ENCODE results near the gene ENOSF1.

ENOSF1 gene

GRCh38 chr18:673317-673716 lies 39.1 kb downstream of the ENOSF1 start:
- no peak for DNase-seq (ENCODE audit: low spot score)

GRCh38 chr18:671405-671804 lies 41.0 kb downstream of the ENOSF1 start:
- DNase-seq (ENCODE audit: low spot score), result no peak

- no peak for DNase-seq (ENCODE audit: low spot score)
These were observed 41.9 kb downstream of the ENOSF1 start for GRCh38 chr18:670522-670921.

- no peak for DNase-seq (ENCODE audit: low spot score)
These were observed 43.4 kb downstream of the ENOSF1 start for GRCh38 chr18:669077-669476.

- DNase-seq (ENCODE audit: low spot score), result no peak
These were observed 44.2 kb downstream of the ENOSF1 start for GRCh38 chr18:668260-668659.

- no peak for DNase-seq (ENCODE audit: low spot score)
These were observed 45.8 kb downstream of the ENOSF1 start for GRCh38 chr18:666628-667027.

- DNase-seq (ENCODE audit: low spot score), result peak; percentile 51
These were observed 46.3 kb downstream of the ENOSF1 start for GRCh38 chr18:666177-666576.

GRCh38 chr18:662197-662596 lies 50.2 kb downstream of the ENOSF1 start:
- DNase-seq (ENCODE audit: low spot score), result no peak

GRCh38 chr18:659597-659996 lies 52.8 kb downstream of the ENOSF1 start:
- DNase-seq (ENCODE audit: low spot score), result no peak

- no peak for DNase-seq (ENCODE audit: low spot score)
These were observed 53.4 kb downstream of the ENOSF1 start for GRCh38 chr18:658947-659533.

GRCh38 chr18:658001-658946 lies 54.2 kb downstream of the ENOSF1 start:
- DNase-seq (ENCODE audit: low spot score), result peak; percentile 83

GRCh38 chr18:657311-658000 lies 55.0 kb downstream of the ENOSF1 start, which contains the start of gene TYMS:
TYMS (plus strand) TSS chr18:657653; CDS start chr18:657743, 90 bp downstream.
- peak; percentile 86 for DNase-seq (ENCODE audit: low spot score)

GRCh38 chr18:655445-655844 lies 57.0 kb downstream of the ENOSF1 start:
- DNase-seq (ENCODE audit: low spot score), result no peak

GRCh38 chr18:654601-655000 lies 57.8 kb downstream of the ENOSF1 start:
- DNase-seq (ENCODE audit: low spot score), result no peak

- DNase-seq (ENCODE audit: low spot score), result no peak
These were observed 58.9 kb downstream of the ENOSF1 start for GRCh38 chr18:653512-653911.

- DNase-seq (ENCODE audit: low spot score), result no peak
These were observed 60.3 kb downstream of the ENOSF1 start for GRCh38 chr18:652131-652530.

GRCh38 chr18:650428-650858 lies 62.0 kb downstream of the ENOSF1 start:
- no peak for DNase-seq (ENCODE audit: low spot score)

GRCh38 chr18:649341-649740 lies 63.1 kb downstream of the ENOSF1 start:
- DNase-seq (ENCODE audit: low spot score), result no peak

GRCh38 chr18:647304-647703 lies 65.1 kb downstream of the ENOSF1 start:
- no peak for DNase-seq (ENCODE audit: low spot score)

GRCh38 chr18:644395-645004 lies 67.9 kb downstream of the ENOSF1 start:
- no peak for DNase-seq (ENCODE audit: low spot score)

- DNase-seq (ENCODE audit: low spot score), result no peak
These were observed 71.2 kb downstream of the ENOSF1 start for GRCh38 chr18:641224-641623.

GRCh38 chr18:635171-635570 lies 77.3 kb downstream of the ENOSF1 start:
- DNase-seq (ENCODE audit: low spot score), result no peak
